ENCODE measurements around the gene PSG4.
"Not testable (repeated sequence)": the region's sequence is repeated elsewhere in the genome, so short reads cannot be mapped to it uniquely, and the experiment has no call there.

DNA sequence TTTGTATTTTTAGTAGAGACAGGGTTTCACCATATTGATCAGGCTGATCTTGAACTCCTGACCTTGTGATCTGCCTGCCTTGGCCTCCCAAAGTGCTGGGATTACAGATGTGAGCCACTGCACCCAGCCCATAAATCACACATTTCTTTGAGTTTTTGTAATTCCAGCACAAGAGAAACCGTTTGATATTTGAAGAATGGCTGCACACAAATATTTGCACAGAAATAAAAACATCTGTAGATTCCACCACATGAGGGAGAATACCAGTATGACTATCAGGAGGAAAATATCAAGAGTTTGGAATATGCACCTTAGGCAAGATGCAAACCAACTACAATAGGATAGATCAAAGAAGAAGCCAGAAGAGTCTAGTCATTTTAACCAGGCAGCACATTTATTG, 46.0 kb upstream of the PSG4 start:
- TF ChIP-seq EZH2, EZH2phosphoT487 (IDR thresholded peaks at IDR 0.05): not testable (repeated sequence)
- TF ChIP-seq, protein P1, sequence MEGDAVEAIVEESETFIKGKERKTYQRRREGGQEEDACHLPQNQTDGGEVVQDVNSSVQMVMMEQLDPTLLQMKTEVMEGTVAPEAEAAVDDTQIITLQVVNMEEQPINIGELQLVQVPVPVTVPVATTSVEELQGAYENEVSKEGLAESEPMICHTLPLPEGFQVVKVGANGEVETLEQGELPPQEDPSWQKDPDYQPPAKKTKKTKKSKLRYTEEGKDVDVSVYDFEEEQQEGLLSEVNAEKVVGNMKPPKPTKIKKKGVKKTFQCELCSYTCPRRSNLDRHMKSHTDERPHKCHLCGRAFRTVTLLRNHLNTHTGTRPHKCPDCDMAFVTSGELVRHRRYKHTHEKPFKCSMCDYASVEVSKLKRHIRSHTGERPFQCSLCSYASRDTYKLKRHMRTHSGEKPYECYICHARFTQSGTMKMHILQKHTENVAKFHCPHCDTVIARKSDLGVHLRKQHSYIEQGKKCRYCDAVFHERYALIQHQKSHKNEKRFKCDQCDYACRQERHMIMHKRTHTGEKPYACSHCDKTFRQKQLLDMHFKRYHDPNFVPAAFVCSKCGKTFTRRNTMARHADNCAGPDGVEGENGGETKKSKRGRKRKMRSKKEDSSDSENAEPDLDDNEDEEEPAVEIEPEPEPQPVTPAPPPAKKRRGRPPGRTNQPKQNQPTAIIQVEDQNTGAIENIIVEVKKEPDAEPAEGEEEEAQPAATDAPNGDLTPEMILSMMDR (IDR thresholded peaks at IDR 0.05), result not testable (repeated sequence)

All from neural progenitor cell (in vitro differentiated cells).